Measurements from ENCODE around the gene CEP104.

- TF ChIP-seq POLR2A (IDR thresholded peaks at IDR 0.05) (no peak), CTCF (IDR thresholded peaks at IDR 0.05) (no peak), POLR2AphosphoS5 (IDR thresholded peaks at IDR 0.05) (no peak)
These were observed 66.5 kb downstream of the CEP104 start for GRCh38 chr1:3790500-3790923.

All from suprapubic skin (tissue), 4 donors.